ENCODE results near the gene CPN2.

The CPN2 gene

DNA sequence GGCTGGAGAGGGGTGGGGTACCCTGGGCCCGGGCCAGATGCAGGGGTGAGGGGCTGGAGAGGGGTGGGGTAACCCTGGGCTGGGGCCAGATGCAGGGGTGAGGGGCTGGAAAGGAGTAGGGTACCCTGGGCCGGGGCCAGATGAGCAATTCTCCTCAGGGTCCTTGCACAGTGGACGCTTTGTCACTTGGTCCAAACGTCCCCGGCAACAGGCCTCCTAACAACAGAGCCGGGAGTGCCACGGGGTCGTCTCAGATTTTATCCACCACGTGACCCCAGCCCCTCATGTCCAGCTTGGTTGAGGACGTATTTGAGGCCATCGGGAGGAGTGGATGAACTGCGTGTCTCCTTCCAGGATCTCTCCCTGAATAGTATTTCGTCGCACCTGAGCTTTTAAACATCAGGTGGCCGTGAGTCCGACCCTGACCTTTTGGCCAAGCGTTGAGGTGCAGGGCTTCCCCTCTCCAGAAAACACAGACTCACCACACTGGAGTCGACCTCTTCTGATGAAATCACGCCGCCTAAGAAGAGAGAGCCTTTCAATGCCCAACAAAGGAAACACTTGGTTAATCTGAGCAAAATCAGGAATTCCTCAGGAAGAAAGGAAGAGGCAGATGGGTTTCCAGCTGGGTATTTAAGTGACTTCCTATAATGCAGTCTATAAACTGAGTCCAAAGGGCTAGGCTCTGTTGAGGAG is 31.2 kb upstream of the CPN2 start:
- no peak for DNase-seq (ENCODE audit: extremely low spot score, insufficient read length, low read depth)
- no peak for FAIRE-seq

DNA sequence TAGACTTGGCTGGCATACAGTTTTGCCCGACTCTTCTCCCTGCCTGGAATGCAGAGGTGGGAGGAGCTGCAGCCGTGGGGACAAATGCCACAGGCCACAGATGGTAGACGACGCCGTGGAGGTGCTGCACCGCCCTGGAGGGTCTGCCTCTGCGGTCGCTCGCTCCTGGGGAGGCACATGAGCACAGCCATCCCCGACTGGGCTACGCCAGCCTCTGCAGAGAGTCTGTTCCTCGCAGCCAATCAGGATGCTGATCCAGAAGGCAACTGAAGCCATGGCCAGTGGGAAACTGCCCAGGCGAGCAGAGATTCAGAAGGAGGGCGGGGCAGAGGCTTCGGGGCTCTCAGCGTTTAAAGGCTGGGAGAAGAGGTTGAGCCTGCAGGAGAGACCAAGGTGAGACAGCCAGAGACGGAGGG is 30.3 kb upstream of the CPN2 start:
- no peak for FAIRE-seq
- DNase-seq (ENCODE audit: extremely low spot score, insufficient read length, low read depth), result no peak

DNA sequence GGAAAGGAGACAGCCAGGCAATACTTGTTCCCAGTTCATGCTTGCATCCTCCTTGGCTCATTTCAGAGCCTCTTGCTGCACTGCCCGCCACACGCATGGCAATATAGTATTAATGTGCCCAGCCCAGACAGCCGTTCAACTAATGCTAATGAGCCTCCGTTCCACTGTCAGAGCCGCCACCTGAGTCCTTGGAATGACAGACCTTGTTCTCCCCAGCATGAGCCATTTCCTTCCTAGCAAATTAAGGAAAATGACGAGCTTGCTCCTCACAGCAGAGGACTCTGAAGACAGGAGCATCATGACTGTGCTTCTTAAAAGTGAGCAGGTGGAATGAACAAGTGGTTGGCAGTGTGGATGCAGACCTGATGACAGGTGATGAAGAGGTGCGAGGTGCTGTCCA is 29.2 kb upstream of the CPN2 start:
- FAIRE-seq (no peak), DNase-seq (ENCODE audit: extremely low spot score, insufficient read length, low read depth) (no peak)

DNA sequence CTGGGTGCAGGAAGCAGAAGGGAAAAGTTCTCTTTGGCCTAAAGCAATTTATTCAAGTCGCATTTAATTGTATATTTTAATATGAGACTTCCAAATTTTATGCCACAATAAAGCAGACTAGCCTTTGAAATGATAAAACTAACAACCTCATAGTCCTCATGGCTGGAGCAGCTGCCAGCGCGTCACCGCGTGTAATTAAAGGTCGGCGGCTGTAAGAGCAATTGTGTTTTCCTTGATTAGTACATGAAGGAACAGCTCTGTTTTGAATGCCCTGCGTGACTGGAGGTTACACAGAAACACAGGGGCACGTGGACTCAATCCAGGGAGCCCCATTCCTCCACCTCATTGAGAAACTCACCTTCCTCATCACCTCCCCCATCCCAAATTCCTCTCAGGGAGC is 28.5 kb upstream of the CPN2 start:
- FAIRE-seq (no peak), DNase-seq (ENCODE audit: extremely low spot score, insufficient read length, low read depth) (no peak)

DNA sequence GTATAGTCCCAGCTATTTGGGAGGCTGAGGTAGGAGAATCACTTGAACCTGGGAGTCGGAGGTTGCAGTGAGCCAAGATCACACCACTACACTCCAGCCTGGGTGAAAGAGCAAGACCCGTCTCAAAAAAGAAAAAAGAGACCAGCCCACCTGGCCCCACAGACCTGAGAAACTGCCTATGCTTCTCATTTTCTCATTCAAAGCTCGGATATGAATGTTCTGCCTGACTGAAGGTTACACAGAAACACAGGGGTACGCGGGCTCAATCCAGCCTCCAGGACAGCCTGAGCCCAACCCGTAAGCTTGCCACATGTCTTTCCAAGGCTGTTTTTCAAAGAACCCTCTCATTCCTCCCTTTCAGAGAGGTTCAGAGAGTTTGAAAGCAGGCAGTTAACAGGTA is 28.1 kb upstream of the CPN2 start:
- no peak for DNase-seq (ENCODE audit: extremely low spot score, insufficient read length, low read depth)
- FAIRE-seq, result no peak

DNA sequence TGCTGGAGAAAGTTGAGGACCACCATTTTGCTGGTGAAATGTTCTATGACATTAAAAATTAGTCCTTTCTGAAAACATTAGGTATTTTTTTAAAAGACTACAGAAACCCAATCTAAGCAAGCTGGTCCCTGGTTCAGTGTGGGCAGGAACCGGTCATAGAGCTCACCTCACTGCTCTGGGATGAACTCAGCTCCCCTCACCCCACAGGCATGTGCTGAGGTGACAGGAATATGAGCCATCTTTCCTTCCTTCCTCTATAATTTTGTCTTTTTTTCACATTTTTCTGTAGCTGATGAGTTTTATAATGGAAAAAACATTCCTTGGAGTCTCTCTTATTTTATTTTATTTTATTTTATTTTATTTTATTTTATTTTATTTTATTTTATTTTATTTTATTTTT is 26.6 kb upstream of the CPN2 start:
- FAIRE-seq (no peak), DNase-seq (ENCODE audit: extremely low spot score, insufficient read length, low read depth) (no peak)

DNA sequence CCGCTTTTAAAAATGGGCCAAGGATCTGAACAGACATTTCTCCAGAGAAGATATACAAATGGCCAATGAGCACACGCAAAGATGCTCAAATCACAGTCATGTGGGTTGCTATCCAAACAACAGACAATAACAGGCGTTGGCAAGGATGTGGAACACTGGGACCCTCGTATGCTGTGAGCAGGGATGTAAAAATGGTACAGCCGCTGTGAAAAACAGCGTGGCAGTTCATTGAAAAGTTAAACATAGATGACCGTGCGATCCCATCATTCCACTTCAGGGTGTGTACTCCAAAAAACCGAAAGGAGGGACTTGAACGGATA is 25.1 kb upstream of the CPN2 start:
- DNase-seq (ENCODE audit: extremely low spot score, insufficient read length, low read depth) (no peak), FAIRE-seq (no peak)

DNA sequence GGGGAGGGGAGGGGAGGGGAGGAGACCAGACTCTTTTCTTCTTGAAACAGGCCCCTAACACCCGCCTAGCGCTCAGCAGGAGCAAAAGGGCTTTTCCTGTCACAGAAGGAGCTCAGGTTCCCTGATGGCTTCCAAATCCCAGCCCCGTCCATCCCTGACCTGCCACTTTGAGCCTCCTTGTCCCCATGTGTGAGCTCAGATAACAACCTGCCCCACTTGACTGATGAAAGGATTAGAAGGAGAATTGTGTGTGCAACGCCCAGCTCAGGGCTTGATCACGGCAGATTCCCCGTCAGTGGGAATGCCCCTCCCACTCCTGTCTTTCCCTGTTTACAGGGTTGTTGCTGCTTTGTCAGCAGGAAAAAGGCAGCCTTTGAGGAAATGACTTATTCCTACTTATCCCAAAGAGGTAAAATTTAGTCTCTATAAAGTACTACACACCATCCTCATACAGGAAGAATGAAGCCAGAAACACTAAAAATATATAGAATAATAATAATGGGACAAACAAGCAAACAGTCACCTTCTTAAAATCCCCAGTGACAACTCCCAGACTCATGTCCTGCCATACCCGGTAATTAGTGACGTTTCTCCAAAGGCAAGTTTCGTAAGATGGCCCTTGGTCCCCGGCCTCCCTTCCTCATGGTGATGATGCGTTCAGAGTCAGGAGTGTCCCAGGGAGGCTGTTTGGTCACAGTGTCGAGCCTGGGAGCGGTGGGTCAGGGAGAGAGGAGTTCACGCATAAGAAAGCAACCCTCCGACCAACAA is 24.5 kb upstream of the CPN2 start:
- DNase-seq (ENCODE audit: extremely low spot score, insufficient read length, low read depth) (no peak), FAIRE-seq (no peak)

DNA sequence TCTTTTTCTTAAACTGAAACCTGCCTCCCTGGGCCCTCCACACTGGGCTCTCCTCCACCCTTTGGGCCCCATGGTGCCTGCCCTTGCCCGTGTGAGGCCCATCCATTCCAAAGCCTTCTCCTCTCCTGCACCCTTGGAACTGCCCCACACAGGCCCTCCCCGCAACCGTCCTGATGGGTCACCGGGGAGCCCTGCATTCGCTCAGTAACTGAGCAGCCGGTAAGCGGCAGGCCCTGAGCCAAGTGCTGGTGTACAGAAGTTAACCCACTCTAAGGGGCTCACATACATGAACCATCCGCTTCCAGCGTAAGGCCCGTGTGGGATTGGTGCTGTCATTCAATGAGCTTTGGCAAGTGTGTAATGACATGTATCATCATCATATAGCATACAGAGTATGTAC is 23.8 kb upstream of the CPN2 start:
- DNase-seq (ENCODE audit: extremely low spot score, insufficient read length, low read depth) (no peak), FAIRE-seq (no peak)

DNA sequence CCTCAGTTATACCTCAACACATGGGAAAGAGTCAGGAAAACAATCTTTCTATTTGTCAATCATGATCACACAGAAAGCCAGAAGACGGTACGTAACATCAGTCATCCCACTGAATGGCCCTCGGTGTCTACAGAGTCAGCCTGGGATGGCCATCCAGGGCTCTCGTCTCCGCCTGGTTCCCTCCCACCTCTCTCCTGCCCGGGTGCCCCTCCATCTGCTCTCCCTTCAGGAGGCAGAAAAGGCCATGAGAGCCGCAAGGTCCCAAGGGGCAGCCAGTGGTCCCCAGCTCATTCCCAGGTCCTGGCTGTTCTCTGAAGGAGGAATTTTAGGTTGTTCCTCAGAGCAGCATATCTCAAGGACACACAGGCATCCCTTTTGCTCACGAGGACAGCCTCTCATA is 22.8 kb upstream of the CPN2 start:
- no peak for FAIRE-seq

DNA sequence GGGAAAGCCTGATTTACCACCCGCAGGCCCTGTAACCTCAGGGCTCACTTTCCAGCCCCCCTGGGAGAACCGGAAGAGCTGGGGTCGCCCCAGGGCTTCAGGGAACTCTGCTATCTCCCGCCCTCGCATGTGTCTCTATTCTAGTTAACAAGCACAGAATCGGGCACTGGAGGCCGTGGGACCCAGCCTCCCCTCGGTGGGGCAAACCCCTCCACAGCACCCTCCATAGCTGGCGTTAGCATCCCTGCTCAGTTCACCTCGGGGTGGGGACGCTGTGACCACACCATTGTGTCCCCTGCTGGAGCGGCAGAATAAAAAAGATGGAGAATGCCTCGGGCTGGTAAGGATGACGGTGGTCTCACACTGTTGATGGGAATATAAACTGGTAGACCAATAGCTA is 21.9 kb upstream of the CPN2 start:
- DNase-seq (ENCODE audit: extremely low spot score, insufficient read length, low read depth) (no peak), FAIRE-seq (no peak)

More for the DNA sequence above, 22.8 kb upstream of the CPN2 start:
- DNase-seq (ENCODE audit: extremely low spot score, insufficient read length, low read depth), result no peak

DNA sequence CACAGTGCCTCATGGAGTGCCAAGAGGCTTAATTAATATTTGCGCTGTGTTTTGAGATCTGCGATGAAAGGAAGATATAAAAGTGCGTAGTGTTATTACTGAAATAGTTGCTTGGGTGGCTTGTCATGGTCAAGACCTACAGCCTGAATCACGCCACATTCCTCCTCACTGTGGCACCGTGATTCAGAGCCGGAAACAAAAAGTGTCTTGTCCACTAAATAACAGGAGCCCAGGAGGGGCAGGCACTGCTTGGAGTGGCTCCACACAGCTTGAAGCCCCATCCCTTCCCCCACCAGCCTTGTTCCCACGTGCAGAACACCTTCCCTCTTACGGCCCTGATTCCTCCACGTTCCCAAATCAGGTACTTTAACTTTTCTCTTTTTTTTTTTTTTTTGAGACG is 19.6 kb upstream of the CPN2 start:
- FAIRE-seq, result no peak
- DNase-seq (ENCODE audit: extremely low spot score, insufficient read length, low read depth), result no peak

DNA sequence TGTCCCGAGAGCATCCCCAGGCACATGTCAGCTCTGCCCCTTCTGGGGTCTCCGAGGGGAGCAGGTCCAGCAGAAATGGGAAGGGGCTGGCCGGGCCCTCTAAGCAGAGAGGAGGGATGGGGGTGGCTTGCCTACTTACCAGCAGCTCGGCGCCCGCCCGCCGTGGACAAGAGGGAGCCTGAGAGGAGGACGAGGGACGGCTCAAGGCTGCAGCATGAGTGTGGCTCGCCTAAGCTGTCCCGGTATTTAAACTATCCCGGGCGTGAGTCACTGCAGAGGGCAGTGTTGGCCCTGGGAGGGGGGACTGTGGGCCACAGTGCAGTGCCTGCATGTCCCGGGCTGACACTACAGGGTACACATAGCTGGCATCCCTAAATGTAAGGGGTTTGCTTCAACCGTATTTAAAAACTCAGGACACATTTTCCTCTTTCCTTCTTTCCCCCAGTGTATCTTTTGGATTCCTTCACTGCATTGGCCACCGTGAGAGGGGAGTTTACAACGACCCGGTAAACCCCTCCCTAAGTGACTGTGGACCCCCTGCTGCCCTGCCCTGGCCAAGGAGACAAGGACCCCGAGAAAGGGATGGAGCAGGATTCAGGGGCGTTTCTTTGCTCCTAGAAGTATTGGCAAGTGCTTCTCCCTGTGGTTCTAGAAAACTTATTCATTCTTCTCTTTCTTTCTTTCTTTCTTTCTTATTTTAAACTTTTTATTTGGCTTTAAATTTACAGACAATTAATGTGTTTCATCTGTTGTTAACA is 18.6 kb upstream of the CPN2 start, which contains the start of gene LRRC15:
Gene LRRC15, minus strand, starts transcription at position 222 of the 758 bp plus-strand sequence. CDS start 8,700 bp downstream, outside the sequence.
- FAIRE-seq, result no peak
- no peak for DNase-seq (ENCODE audit: extremely low spot score, insufficient read length, low read depth)

DNA sequence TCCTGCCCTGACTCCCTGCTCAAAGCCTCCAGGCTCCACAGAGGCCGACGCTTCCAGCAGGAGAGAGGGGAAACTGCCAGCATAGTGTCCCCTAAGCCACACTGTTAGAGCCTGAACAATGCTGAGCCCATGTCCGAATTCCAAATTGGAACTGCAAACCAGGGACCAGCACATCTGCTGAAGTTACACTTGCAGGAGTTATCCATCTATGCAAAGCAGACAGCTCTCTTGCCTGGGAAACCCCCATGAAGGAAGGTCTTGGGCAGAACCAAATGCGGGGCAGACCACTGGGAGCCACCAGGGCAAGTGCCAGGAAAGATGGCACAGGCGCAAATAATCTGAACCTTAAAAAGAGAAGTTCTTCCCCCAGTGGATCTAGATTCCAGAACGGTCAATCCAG is 17.8 kb upstream of the CPN2 start:
- DNase-seq (ENCODE audit: extremely low spot score, insufficient read length, low read depth) (no peak), FAIRE-seq (no peak)

DNA sequence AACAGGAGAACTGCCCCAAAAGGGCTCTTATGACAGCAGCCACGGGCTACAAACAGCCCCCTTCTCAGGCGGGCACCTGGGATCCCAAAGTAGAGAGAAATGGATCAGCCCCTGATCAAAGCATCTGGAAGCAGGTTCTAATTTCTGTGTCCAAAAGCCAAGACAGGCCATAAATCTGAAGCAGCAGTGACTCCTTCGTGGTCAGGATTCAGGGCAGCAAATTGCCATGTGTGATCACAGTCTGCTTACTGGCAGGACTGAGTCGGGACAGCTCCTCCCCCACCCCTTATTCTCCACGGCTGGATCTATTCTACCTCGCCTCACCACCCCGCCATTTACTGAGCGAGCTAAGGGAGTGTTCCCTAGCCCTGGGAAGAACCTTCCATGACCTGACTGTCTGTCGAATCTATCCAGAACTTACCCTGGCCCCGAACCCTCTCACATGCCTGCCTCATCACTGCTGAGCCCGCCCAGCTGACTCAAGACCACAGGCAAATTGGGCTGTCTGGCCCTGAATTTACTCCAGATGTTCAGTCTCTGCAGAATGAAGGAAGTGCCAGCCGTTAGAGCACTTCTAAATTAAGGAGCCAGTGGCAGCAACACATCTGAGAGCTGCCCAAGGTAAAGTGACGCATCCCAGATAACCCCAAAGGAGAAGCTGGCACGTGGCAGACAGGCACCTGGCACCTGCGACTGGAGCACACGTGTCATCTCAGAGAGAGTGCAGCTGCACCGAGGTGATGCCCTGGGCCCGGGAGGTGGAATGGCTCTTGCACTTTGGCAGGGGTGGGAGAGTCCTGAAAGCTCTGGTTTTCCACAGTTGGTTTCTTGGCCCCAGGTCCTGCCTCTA is 17.1 kb upstream of the CPN2 start:
- no peak for DNase-seq (ENCODE audit: extremely low spot score, insufficient read length, low read depth)
- FAIRE-seq, result no peak

DNA sequence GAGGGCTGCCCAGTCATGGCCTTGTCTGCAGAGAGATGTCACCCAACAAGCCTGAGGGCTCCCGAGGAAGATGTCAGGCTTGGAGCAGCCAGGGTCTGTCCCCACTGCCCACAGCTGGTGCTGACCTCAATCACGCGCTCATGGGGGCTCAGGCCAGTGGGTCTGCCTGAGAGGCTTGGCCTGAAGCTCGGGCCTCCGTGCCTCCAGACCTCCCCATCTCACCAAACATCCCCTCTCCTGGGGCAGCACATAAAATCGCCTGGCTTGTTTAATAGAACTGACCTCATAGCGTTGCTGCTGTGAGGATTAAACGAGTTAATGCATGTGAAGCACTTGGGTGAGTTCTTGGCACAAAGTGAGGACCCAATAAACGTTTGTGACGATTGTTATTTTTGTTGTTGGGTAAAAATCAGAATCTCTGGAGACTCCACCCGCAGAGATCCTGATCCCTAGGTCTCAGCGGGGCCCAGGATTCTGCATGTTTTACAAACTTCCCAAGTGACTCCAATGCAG is 14.9 kb upstream of the CPN2 start:
- DNase-seq (ENCODE audit: extremely low spot score, insufficient read length, low read depth) (no peak), FAIRE-seq (no peak)

DNA sequence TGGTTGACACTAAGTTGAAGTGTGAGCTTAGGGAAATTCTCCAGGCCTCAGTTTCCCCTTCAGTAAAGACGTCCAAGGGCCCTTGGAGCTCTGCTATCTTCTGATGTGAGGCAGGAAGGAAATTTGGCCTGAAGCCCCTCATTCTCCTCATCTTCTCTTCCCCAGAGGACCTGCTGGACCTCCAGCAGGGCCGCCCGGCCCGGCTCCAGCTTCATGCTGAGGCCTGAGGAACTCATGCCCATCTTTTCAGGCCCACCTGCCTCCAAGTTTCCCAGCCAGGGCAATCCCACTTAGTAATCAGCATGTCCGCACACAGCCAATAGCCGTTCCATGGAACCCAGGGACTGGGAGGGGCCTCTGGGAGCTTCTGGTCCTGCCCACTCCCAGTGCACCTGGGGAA is 14.4 kb upstream of the CPN2 start:
- FAIRE-seq (no peak), DNase-seq (ENCODE audit: extremely low spot score, insufficient read length, low read depth) (no peak)

DNA sequence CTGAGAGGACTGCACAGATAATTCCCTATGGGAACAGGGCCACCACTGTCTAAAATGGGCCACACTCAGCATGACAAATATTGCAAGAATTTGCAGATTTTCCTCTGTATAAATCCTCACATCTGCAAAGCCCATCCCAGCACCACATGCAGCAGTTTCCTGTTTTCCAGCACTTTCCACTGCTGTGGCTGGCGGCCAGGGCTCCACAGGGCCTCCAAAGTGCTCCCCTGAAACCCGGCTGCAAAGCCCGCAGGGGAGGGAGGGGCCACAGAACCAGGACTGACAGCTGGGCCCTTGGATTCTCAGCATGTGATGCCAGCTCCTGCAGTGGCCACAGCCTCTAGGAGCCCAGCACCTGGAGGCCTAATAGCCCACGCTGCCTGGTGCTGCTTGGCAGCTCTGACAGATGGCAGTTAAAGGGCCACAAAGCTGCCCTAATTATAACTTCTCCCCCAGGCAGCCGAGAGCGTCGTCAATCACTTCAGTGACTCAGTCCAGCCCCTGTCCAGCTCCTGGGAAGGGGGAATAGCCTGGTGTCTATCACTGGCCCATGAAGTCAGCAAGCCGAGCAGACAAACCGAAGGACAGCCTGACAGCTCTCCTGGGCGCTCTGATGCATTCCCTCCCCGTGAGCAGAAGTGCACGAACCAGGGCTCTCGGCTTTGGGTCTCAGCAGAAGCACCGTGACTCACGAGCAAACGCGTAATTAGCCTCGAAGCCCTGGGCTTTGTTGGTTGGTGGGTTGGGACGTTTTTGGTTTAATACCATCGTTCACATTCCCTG is 13.7 kb upstream of the CPN2 start:
- DNase-seq (ENCODE audit: extremely low spot score, insufficient read length, low read depth) (no peak), FAIRE-seq (no peak)

DNA sequence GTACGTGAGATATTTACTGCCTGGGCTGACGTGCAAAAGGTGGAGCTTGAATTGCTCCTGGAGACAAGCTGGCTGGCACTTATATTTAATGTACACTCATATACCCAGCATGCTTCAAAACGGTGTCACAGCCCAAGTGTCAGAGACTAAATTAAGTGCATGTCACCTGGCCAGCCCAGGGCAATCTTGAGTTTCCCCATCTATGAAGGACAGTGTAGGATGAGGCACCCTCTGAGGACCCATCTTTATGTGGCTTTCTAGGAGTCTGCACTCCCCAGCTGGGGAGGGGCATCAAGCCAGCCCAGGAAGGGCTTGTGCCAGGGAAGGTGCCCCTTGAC is 13.2 kb upstream of the CPN2 start:
- no peak for FAIRE-seq
- DNase-seq (ENCODE audit: extremely low spot score, insufficient read length, low read depth), result no peak

Data from GM18507 (cell line).